ENCODE data around the gene CDC26.

CDC26 gene

DNA sequence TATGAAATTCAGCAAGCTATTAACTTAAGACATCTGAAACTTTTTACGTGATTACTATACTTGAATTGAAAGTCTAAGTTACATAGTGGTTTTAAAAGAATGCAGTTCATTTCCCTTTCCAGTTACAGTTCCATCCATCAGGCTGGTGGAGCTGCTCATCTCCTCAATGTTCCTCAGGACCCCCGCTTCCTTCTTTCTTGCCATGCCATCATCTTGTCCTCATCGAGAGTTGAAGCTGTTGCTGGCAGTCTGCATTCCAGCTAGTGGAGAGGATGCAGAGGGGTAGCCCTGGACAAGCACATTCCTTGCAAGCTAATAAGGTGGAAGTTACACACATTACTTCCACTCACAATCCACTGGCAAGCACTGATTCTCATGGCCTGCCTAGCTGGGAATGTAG is 36.6 kb upstream of the CDC26 start:
- Histone ChIP-seq H3K79me2 (ENCODE audit: low read length) (no peaks in the 10 kb centered on the region), H3K4me3 (ENCODE audit: low read length) (no peak overlapping the region), H3K4me1 (ENCODE audit: low read length) (no peaks in the 10 kb centered on the region), H3K4me2 (ENCODE audit: low read length) (no peak overlapping the region), H2AFZ (ENCODE audit: low read depth, low read length) (no peak overlapping the region), H3K9ac (ENCODE audit: low read length) (no peak overlapping the region), H4K20me1 (ENCODE audit: insufficient read depth, low read length) (no peaks in the 10 kb centered on the region), H3K27ac (ENCODE audit: low read length) (no peak overlapping the region), H3K27me3 (ENCODE audit: low read depth, low read length) (peaks cover 7% of the 10 kb centered on the region; the same call in 1 of the 2 replicates), H3K36me3 (replicated peaks; ENCODE audit: low read depth, low read length) (no peaks in the 10 kb centered on the region), H3K9me3 (ENCODE audit: insufficient read depth, low read length) (no peaks in the 10 kb centered on the region)
- TF ChIP-seq EZH2phosphoT487 (IDR thresholded peaks at IDR 0.05; ENCODE audit: low read depth) = no peak
- TF ChIP-seq, protein P1, sequence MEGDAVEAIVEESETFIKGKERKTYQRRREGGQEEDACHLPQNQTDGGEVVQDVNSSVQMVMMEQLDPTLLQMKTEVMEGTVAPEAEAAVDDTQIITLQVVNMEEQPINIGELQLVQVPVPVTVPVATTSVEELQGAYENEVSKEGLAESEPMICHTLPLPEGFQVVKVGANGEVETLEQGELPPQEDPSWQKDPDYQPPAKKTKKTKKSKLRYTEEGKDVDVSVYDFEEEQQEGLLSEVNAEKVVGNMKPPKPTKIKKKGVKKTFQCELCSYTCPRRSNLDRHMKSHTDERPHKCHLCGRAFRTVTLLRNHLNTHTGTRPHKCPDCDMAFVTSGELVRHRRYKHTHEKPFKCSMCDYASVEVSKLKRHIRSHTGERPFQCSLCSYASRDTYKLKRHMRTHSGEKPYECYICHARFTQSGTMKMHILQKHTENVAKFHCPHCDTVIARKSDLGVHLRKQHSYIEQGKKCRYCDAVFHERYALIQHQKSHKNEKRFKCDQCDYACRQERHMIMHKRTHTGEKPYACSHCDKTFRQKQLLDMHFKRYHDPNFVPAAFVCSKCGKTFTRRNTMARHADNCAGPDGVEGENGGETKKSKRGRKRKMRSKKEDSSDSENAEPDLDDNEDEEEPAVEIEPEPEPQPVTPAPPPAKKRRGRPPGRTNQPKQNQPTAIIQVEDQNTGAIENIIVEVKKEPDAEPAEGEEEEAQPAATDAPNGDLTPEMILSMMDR (IDR thresholded peaks at IDR 0.05; ENCODE audit: low read depth, low read length) = no peak

DNA sequence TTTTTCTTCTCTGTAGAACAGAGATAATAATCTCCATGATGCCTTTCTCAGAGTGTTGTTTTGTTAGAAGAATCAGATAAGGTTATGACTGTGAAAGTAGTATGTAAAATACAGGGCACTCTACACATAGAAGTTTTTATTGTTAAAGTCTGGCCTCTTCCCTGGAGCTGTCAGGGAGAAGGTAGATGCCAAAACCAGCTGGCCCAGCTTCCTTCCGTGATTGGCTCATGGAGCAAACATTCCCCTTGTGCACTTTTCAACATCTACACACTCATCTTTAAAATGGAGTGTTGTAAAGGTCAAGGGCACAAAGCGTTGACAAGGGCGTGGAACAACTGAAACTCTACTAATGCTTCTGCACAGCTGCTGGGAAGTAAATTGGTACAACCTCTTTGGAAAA is 35.2 kb upstream of the CDC26 start:
- Histone ChIP-seq H4K20me1 (ENCODE audit: insufficient read depth, low read length) (no peaks in the 10 kb centered on the region), H3K27me3 (ENCODE audit: low read depth, low read length) (peaks cover 7% of the 10 kb centered on the region; the same call in 1 of the 2 replicates), H3K4me3 (ENCODE audit: low read length) (no peak overlapping the region), H3K9ac (ENCODE audit: low read length) (no peak overlapping the region), H3K4me1 (ENCODE audit: low read length) (no peaks in the 10 kb centered on the region), H3K36me3 (replicated peaks; ENCODE audit: low read depth, low read length) (no peaks in the 10 kb centered on the region), H3K79me2 (ENCODE audit: low read length) (no peaks in the 10 kb centered on the region), H3K9me3 (ENCODE audit: insufficient read depth, low read length) (no peaks in the 10 kb centered on the region), H3K4me2 (ENCODE audit: low read length) (no peak overlapping the region), H2AFZ (ENCODE audit: low read depth, low read length) (no peak overlapping the region), H3K27ac (ENCODE audit: low read length) (no peak overlapping the region)
- TF ChIP-seq EZH2phosphoT487 (IDR thresholded peaks at IDR 0.05; ENCODE audit: low read depth) = no peak
- TF ChIP-seq, protein P1 (IDR thresholded peaks at IDR 0.05; ENCODE audit: low read depth, low read length) = no peak

GRCh38 chr9:113309204-113309813 is 33.9 kb upstream of the CDC26 start:
- no peak for TF ChIP-seq EZH2phosphoT487 (IDR thresholded peaks at IDR 0.05; ENCODE audit: low read depth)
- TF ChIP-seq, protein P1 (IDR thresholded peaks at IDR 0.05; ENCODE audit: low read depth, low read length) = peak; percentile 84
- H3K4me3 ChIP-seq (ENCODE audit: low read length) = no peak overlapping the region
- no peaks in the 10 kb centered on the region for H3K36me3 ChIP-seq (replicated peaks; ENCODE audit: low read depth, low read length)

GRCh38 chr9:113307396-113307975 is 32.1 kb upstream of the CDC26 start:
- Histone ChIP-seq H3K4me2 (ENCODE audit: low read length) (no peak overlapping the region), H3K9me3 (ENCODE audit: insufficient read depth, low read length) (no peaks in the 10 kb centered on the region), H3K4me1 (ENCODE audit: low read length) (no peaks in the 10 kb centered on the region), H3K79me2 (ENCODE audit: low read length) (no peaks in the 10 kb centered on the region), H3K27ac (ENCODE audit: low read length) (no peak overlapping the region), H2AFZ (ENCODE audit: low read depth, low read length) (no peak overlapping the region), H3K9ac (ENCODE audit: low read length) (no peak overlapping the region), H3K4me3 (ENCODE audit: low read length) (no peak overlapping the region), H3K27me3 (ENCODE audit: low read depth, low read length) (no peaks in the 10 kb centered on the region; the same call in 1 of the 2 replicates), H4K20me1 (ENCODE audit: insufficient read depth, low read length) (no peaks in the 10 kb centered on the region), H3K36me3 (replicated peaks; ENCODE audit: low read depth, low read length) (no peaks in the 10 kb centered on the region)
- TF ChIP-seq EZH2phosphoT487 (IDR thresholded peaks at IDR 0.05; ENCODE audit: low read depth) = no peak
- TF ChIP-seq, protein P1 (IDR thresholded peaks at IDR 0.05; ENCODE audit: low read depth, low read length) = no peak

More at GRCh38 chr9:113309204-113309813, 33.9 kb upstream of the CDC26 start:
- H3K79me2 ChIP-seq (ENCODE audit: low read length) = no peaks in the 10 kb centered on the region
- H3K9me3 ChIP-seq (ENCODE audit: insufficient read depth, low read length) = no peaks in the 10 kb centered on the region
- H3K27me3 ChIP-seq (ENCODE audit: low read depth, low read length) = no peaks in the 10 kb centered on the region; the same call in 1 of the 2 replicates
- no peak overlapping the region for H3K4me2 ChIP-seq (ENCODE audit: low read length)
- no peaks in the 10 kb centered on the region for H4K20me1 ChIP-seq (ENCODE audit: insufficient read depth, low read length)
- no peak overlapping the region for H3K27ac ChIP-seq (ENCODE audit: low read length)
- H3K4me1 ChIP-seq (ENCODE audit: low read length) = no peaks in the 10 kb centered on the region
- H2AFZ ChIP-seq (ENCODE audit: low read depth, low read length) = no peak overlapping the region
- H3K9ac ChIP-seq (ENCODE audit: low read length) = no peak overlapping the region

Data from OCI-LY3 (cell line).